COLO668 (cell line): ENCODE measurements around the gene KLHL22.
"Not testable (repeated sequence)": the region's sequence is repeated elsewhere in the genome, so short reads cannot be mapped to it uniquely, and the experiment has no call there.

ENCODE experiments used
- DNase-seq: peaks from one replicate; lab custom pipeline; 2025; ENCODE audit not compliant: unreplicated experiment; lab: John Stamatoyannopoulos, UW

KLHL22 gene

GRCh38 chr22:20494978-20495860, at the start of gene KLHL22:
Gene KLHL22, minus strand, starts transcription at chr22:20495795. Its CDS starts 6,584 bp downstream, at chr22:20489211.
- peak; percentile 84 for DNase-seq

DNA sequence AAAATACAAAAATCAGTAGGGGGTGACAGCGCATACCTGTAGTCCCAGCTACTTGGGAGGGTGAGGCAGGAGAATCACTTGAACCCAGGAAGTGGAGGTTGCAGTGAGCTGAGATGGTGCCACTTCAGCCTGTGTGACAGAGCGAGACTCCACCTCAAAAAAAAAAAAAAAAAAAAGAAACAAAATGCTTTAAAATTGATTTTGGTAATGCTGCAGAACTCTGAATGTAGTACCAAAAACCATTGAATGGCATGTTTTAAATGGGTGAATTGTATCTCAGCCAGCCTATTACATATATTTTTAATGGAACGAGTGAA, 49.7 kb upstream of the KLHL22 start:
- not testable (repeated sequence) for DNase-seq

GRCh38 chr22:20542736-20543135, 47.1 kb upstream of the KLHL22 start:
- no peak for DNase-seq

GRCh38 chr22:20542055-20542454, 46.5 kb upstream of the KLHL22 start:
- no peak for DNase-seq

- not testable (repeated sequence) for DNase-seq
These were observed 43.3 kb upstream of the KLHL22 start for GRCh38 chr22:20538875-20539274.

GRCh38 chr22:20537983-20538382, 42.4 kb upstream of the KLHL22 start:
- DNase-seq: no peak

DNA sequence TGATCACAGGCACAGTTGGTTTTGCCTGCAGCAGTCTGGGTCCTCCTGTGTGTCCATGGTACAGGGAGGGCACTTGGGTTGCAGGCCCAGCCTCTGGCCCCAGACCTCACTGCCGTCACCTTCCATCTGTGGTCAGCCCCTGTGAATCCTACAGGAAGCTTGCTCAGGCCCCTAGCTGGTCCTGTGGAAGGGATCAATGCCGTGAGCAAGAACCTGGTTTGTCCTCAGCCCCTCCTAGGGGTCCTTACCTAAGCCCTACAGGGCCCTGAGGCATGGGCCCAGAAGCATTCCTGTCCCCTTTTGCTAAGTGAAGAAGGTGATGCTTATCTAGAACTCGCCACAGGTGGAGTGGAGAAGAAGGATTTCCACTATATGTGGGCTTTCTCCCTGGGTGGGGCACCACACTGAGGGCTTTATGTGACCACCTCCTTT, 41.7 kb upstream of the KLHL22 start:
- no peak for DNase-seq

DNA sequence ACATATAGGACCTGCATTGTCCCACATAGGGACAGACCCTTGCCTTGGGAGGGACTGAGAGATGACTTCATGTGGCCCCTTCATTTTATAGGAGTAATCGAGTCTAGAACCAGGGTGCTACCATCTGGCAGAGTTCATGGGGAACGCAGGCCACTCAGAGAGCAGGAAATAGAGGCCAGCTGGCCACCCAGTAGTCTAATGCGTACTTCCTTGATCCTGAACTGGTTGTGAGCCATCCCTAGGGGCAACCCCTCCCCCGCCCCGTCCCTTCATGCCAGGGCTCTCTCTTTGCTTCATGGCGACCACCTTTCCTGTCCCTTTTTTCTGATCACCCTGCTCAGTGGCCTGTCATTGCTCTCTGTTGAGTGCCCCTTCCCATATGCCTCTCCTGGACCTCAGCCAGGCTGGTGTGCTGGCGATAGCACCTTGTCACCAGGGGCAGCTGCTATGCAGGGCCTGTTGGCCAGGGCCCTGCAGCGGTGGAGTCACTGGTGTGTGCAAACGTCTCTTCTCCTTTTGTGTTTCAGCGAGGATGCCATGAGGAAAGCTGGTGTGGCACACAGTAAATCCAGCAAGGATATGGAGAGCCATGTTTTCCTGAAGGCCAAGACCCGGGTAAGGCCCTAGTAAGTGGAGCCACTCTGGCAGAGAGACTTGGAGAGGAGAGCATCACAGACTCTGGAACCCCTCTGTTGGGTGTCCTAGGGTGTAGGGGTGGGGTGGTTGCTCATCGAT, 41.2 kb upstream of the KLHL22 start:
- peak; percentile 75 for DNase-seq

DNA sequence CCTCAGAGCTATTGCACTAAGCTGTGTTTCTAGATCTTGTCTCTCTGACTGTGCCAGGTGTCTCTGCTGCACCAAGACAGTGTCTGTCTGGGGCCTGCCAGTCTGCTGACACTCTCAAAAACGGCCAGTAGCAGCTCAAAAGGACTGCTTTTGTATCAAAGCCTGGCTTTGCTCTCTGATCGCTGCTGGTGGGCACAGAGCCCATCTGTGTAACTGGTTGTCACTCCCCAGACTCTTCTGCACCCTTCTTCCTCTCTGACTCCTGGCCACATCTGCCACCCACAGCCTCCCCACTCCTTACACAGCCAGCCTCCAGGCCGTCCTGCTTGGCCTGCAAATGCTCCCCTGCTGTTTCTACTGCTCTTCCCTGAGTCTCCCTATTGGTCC, 38.3 kb upstream of the KLHL22 start:
- no peak for DNase-seq

DNA sequence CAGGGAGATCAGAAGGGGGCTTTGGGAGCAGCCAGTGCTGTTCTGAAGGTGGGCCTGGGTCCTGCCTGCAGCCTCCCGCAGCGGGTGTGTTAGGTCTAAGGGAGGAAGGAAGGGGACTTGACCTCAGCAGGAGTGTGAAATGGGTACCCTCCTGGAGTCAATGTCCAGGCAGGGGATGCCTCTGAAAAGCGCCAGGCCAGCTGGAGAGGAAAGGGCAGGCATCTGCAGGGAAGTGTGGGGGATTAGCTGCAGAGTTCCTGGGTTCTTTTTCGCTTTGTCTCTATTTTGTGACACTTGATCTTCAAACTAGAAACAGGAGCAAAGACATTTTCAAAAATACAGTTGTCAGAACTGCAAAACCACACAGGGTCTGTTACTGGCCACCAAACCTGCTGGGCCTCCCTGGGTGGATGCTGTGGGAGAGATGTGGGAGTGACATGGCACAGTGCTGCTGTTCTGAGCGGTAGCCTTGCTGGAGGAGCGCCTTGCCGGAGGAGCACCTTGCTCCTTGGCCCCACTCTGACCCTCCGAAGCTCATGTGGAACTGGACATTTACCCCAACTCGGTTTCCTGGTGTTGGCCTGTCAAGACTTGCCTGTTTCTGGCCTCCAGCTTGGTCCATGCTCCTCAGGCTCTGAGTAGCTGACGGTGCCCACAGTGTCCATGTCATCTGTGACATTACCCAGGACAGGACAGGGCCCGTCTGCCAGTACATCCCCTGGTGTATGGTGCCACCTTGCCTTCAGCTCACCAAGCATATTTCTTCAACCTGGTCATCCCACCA, 37.7 kb upstream of the KLHL22 start:
- DNase-seq: no peak

DNA sequence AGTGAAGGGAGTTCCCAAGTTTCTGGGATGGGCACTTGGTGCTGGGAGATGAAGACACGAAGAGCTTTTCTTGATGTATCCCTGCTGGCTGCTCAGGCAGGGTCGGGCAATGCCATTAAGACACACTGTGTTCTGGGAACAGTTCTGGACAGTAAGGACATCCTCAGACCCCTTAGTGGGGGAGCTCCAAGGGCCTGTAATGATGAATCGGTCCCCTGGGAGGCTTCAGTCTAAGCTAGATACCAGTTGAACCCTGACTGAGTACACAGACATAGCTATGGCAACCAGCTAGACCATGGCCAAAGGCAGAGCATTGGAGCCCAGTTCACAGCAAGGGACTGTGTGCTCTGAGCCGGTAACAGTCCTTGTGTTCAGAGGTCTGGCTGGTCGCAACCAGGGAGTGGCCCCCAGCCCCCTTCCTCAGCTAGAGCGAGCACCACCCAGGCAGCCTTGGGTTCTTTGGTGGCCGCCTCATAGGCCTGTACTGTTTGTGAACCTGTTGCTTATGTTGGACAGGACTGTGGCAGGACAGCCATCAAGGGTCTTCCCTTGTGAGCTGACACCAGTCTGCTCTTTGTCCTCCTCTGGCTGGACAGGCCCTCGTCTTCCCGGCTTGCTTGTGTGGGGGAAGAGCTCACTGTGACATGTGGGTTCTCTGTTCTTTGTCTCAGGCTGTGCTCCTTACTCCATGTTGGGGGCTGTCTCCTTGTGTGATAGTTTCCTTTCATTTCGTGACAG, 36.8 kb upstream of the KLHL22 start:
- no peak for DNase-seq

DNA sequence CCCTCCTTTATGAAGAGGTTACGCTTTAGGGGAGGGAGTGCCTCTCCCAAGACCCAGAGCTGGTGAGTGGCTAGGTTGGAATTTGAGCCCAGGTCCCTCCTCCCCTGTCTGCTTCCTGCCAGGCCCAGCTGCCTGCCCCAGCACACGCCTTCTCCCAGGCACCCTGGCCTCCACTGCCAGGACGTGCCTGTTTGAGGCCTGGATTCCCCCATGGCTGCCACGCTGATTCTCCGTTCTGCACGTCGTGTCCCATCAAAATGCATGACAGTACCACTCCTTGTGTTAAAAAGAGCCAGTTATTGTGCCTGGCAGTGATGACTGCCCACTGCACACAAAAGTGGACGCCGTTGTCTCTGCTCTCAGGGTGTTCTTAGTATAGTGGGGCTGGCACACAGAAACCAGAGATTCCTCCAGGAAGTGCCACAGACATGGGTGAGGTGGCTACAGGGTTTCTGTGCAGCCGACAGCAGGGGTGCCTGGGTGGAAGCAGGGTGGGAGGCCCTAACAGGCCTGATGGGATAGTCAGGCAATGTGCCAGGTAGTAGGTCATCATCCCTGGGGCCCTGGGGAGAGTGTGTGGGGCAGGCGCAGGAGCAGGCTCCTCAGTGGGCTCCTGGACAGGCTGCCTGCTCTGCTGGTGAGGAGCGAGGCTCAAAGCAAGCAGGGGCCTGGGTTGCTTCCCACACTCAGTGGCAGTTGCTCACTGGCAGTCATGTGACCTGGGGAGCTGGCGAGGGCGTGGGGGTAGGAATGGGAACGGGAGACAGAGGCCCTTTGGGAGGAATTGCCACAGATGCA, 36.0 kb upstream of the KLHL22 start:
- DNase-seq: peak; percentile 76

DNA sequence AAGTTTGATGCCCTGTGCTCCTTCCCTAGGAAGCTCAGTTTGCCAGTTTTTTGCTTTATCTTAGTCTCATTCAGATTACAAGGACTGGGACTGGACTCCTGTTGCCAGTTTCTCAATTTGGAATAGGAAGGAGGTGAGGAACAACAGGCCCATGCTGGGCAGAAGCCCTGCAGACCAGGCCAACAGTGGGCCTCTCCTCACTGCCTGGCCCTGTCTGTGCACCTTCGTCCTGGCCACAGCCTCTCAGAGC, 35.5 kb upstream of the KLHL22 start:
- no peak for DNase-seq

DNA sequence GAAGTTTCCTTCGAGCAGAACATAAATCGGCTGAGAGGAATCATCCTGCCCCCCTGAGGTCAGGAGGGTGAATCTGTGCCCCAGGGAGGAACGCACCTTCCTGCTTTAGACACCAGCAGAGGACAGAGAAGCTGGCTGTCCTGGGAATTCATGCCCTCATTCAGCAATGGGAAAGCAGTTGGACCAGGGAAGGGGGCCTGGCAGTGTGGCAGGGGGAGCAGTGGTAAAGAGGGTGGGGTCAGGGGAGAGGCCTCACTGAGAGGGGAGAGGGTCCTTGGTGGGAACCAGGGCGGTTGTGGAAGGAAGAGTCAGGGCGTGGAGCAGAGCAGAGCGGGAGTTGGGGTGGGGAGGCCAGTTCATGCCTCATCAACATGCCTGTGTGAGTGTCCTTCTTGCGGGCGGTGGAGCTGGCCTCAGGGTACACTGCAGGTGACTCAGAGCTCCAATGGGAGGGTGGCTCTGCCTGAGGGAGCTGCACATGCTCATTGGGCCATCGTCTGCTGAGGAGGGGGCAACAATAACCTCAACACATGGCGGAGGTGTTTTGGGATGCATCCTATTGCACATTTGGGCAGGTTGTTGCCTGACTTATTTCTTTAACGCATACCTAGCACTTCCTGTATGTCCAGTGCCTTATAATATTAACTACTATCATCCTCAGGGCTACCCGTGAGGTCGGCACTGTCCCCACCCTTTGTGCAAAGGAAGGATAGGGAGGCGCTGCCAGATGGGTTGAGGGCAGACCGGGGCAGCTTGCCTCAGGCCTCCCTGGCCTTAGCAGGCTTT, 35.0 kb upstream of the KLHL22 start:
- DNase-seq: peak; percentile 22

GRCh38 chr22:20528405-20528978, 32.9 kb upstream of the KLHL22 start:
- DNase-seq: no peak

DNA sequence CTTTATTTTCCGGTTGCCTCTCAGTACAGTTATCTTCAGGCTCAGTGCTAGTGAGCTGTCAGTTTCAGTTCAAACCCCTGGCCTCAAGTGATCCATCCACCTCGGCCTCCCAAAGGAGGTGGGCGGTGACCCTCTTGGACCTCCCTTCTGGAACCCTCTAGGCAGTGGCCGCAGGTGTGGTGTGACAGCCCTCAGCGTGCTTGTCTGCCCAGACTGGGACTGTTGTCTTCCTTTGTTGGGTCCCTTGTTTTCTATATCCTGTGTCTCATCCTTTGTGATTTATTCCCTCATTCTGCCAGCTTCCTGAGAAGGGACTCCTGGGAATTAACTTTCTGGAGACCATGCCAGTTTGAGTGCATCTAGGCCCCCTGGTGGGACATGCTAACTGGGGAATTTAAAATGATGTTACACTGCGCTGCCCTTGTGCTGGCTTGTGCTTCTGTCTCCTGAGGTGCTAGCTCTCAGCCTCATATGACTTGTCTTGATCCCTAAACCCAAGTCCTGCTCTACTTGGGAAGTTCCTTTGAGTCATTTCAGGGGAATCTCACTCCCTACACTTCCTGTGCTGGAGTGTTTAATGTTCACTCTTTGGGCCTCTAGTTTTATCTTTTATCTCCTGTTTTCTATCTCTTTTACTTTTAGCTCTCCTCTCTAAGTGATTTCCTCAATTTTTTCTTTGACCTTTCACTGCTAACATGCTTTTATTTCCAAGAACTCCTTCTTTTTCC, 31.2 kb upstream of the KLHL22 start:
- no peak for DNase-seq

- DNase-seq: no peak
These were observed 30.7 kb upstream of the KLHL22 start for GRCh38 chr22:20526305-20526627.

DNA sequence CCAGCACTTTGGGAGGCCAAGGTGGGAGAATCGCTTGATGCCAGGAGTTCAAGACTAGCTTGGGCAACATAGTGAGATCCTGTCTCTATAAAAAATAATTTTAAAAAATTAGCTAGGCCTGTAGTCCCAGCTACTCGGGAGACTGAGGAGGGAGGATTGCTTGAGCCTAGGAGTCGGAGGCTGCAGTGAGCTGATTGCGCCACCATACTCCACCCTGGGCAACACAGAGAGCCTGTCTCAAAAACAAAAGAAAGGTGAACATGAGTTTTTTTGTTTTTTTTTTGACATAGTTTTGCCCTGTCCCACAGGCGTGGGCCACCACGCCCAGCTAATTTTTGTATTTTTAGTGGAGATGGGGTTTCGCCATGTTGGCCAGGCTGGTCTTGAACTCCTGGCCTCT, 29.5 kb upstream of the KLHL22 start:
- DNase-seq: no peak

DNA sequence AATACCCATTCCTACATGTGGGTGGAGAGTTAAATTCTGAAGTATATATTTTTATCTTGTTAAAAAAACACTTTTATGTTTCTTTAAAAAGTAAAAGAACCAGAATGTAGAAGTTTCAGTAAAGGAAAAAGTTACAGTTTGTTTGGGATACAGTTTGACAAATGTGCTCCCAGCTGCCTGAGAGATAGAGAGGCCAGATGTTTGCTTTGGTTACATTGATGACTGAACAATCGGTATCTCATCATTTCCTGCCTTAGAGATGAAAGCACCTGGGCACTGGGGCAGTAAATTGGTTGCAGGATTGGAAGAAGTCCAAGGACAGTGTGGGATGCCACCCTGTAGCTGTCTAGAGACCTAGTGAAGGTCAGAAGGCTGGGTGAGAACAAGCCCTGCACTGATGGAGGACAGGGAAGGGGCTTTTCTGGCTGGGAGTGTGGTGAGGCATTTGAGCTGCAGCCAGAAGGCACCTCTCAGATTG, 28.4 kb upstream of the KLHL22 start:
- DNase-seq: peak; percentile 63
